Measurements from ENCODE around the gene ROR2.
A peak's percentile ranks its signal among the peaks of the same experiment; 100 is the strongest.

ROR2 gene

GRCh38 chr9:91758491-91758981, 191.5 kb downstream of the ROR2 start:
- no peak for TF ChIP-seq CREB1 (IDR thresholded peaks at IDR 0.05; ENCODE audit: low read depth)
- TF ChIP-seq RAD21 (IDR thresholded peaks at IDR 0.05; ENCODE audit: low read depth): peak; percentile 56

- TF ChIP-seq TCF12 (IDR thresholded peaks at IDR 0.05; ENCODE audit: low read depth): no peak
Observed at GRCh38 chr9:91757782-91758181, 192.2 kb downstream of the ROR2 start.

DNA sequence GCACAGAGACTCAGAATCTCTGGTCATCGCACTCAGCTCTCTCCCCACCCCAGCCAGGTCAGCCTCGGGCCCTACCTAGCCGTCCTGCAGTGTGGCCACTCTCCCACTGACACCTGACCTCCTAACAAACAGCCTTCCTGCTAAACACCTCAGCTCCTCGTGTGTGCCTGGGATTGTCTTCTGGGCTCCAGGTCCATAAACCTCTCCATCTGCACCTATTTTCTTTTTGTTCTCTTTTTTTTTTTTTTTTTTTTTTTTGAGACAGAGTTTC, 193.6 kb downstream of the ROR2 start:
- TF ChIP-seq EGR1 (IDR thresholded peaks at IDR 0.05) (no peak), RAD21 (IDR thresholded peaks at IDR 0.05; ENCODE audit: low read depth) (no peak), TEAD4 (IDR thresholded peaks at IDR 0.05) (no peak), MAX (IDR thresholded peaks at IDR 0.05) (no peak), ZBTB7A (IDR thresholded peaks at IDR 0.05; ENCODE audit: low read depth) (no peak), USF1 (IDR thresholded peaks at IDR 0.05) (no peak), REST (IDR thresholded peaks at IDR 0.05; ENCODE audit: low read depth) (no peak), YY1 (IDR thresholded peaks at IDR 0.05; ENCODE audit: low read depth) (no peak), TAF1 (IDR thresholded peaks at IDR 0.05; ENCODE audit: low read depth) (no peak), FOXM1 (IDR thresholded peaks at IDR 0.05; ENCODE audit: borderline replicate concordance, low read depth) (no peak), EP300 (IDR thresholded peaks at IDR 0.05; ENCODE audit: borderline replicate concordance) (no peak), CREB1 (IDR thresholded peaks at IDR 0.05; ENCODE audit: low read depth) (no peak), TCF12 (IDR thresholded peaks at IDR 0.05; ENCODE audit: low read depth) (no peak), CEBPB (IDR thresholded peaks at IDR 0.05) (no peak), NFIC (IDR thresholded peaks at IDR 0.05) (no peak)

GRCh38 chr9:91755761-91756509, 194.1 kb downstream of the ROR2 start:
- TF ChIP-seq REST (IDR thresholded peaks at IDR 0.05; ENCODE audit: low read depth) (no peak), FOXM1 (IDR thresholded peaks at IDR 0.05; ENCODE audit: borderline replicate concordance, low read depth) (no peak), EP300 (IDR thresholded peaks at IDR 0.05; ENCODE audit: borderline replicate concordance) (no peak), EGR1 (IDR thresholded peaks at IDR 0.05) (no peak), RAD21 (IDR thresholded peaks at IDR 0.05; ENCODE audit: low read depth) (no peak), NFIC (IDR thresholded peaks at IDR 0.05) (no peak), MAX (IDR thresholded peaks at IDR 0.05) (no peak), TEAD4 (IDR thresholded peaks at IDR 0.05) (no peak), TAF1 (IDR thresholded peaks at IDR 0.05; ENCODE audit: low read depth) (no peak)

DNA sequence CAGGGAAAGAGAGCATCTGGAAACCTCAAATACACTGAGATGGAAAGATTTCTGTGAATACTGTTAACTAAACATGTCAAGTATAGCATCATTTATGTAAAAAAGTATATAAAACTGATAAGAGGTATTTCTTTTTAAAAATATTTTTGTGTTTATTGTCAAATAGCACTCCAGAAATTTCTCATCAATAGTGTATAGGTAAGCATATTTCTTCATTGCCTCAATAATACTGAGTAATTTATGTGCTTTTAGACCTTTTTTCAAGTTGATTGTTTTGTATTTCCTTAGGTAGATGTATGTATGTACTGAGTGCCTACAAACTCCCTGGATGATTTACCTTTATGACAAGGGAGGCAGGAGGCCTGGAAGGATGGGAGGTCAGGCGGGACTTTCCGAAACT, 196.3 kb downstream of the ROR2 start:
- TF ChIP-seq USF1 (IDR thresholded peaks at IDR 0.05) (no peak), EP300 (IDR thresholded peaks at IDR 0.05; ENCODE audit: borderline replicate concordance) (no peak), MAX (IDR thresholded peaks at IDR 0.05) (no peak), RAD21 (IDR thresholded peaks at IDR 0.05; ENCODE audit: low read depth) (no peak), ZBTB7A (IDR thresholded peaks at IDR 0.05; ENCODE audit: low read depth) (no peak), REST (IDR thresholded peaks at IDR 0.05; ENCODE audit: low read depth) (no peak), FOXM1 (IDR thresholded peaks at IDR 0.05; ENCODE audit: borderline replicate concordance, low read depth) (no peak), TCF12 (IDR thresholded peaks at IDR 0.05; ENCODE audit: low read depth) (no peak), NFIC (IDR thresholded peaks at IDR 0.05) (no peak), CEBPB (IDR thresholded peaks at IDR 0.05) (no peak), TAF1 (IDR thresholded peaks at IDR 0.05; ENCODE audit: low read depth) (no peak), TEAD4 (IDR thresholded peaks at IDR 0.05) (no peak), CREB1 (IDR thresholded peaks at IDR 0.05; ENCODE audit: low read depth) (no peak), EGR1 (IDR thresholded peaks at IDR 0.05) (no peak), YY1 (IDR thresholded peaks at IDR 0.05; ENCODE audit: low read depth) (no peak)

All from Ishikawa (cell line).